ENCODE measurements around the gene LIME1. TPM values are rescaled to one million over a fixed set of nuclear protein-coding genes. Genes with fewer than 3 reads are reported as not detected.

LIME1 gene
- total RNA-seq, 4 donors from 2014 or later, result 4.7 to 17.0 (median 7.2) TPM

- TF ChIP-seq POLR2AphosphoS5 (IDR thresholded peaks at IDR 0.05) (no peak), EP300 (IDR thresholded peaks at IDR 0.05) (no peak), CTCF (IDR thresholded peaks at IDR 0.05) (no peak), POLR2A (IDR thresholded peaks at IDR 0.05) (no peak)
- H3K36me3 ChIP-seq, result peaks cover 0 to 20% of the 10 kb centered on the region in 2 donors
- H3K9me3 ChIP-seq, result no peaks in the 10 kb centered on the region
- H3K27ac ChIP-seq, result no peak overlapping the region
- H3K27me3 ChIP-seq, result no peaks in the 10 kb centered on the region
- 86 to 93% methylated on average over 3 to 5 of the region's 16 CpGs for WGBS, 2 donors (ENCODE audit: low coverage in 1 of 2)
- no peak for ATAC-seq
- H3K4me3 ChIP-seq, result no peak overlapping the region
- H3K4me1 ChIP-seq, result no peaks in the 10 kb centered on the region
Measured at GRCh38 chr20:63754008-63754407, 17.5 kb downstream of the LIME1 start.

- no peaks in the 10 kb centered on the region for H3K27me3 ChIP-seq
- peaks cover 0 to 13% of the 10 kb centered on the region in 2 donors for H3K36me3 ChIP-seq
- TF ChIP-seq POLR2AphosphoS5 (IDR thresholded peaks at IDR 0.05), result no peak
- TF ChIP-seq CTCF (IDR thresholded peaks at IDR 0.05), result no peak
- TF ChIP-seq POLR2A (IDR thresholded peaks at IDR 0.05), result no peak
- TF ChIP-seq EP300 (IDR thresholded peaks at IDR 0.05), result no peak
- no peak for ATAC-seq
- H3K9me3 ChIP-seq, result no peaks in the 10 kb centered on the region
- 83 to 88% methylated on average over 11 to 14 of the region's 18 CpGs for WGBS, 2 donors (ENCODE audit: low coverage in 1 of 2)
- no peak overlapping the region for H3K27ac ChIP-seq
- no peak overlapping the region for H3K4me3 ChIP-seq
- no peaks in the 10 kb centered on the region for H3K4me1 ChIP-seq
Measured at GRCh38 chr20:63755933-63756647, 19.6 kb downstream of the LIME1 start.

- ATAC-seq, result no peak
Measured at GRCh38 chr20:63756648-63756991, 20.2 kb downstream of the LIME1 start.

GRCh38 chr20:63758152-63758551, 21.7 kb downstream of the LIME1 start:
- no peak for ATAC-seq

More at GRCh38 chr20:63756648-63756991, 20.2 kb downstream of the LIME1 start:
- Histone ChIP-seq H3K36me3 (peaks cover 0 to 13% of the 10 kb centered on the region in 2 donors), H3K4me1 (no peaks in the 10 kb centered on the region), H3K4me3 (no peak overlapping the region), H3K9me3 (no peaks in the 10 kb centered on the region), H3K27ac (no peak overlapping the region), H3K27me3 (no peaks in the 10 kb centered on the region)
- TF ChIP-seq CTCF (IDR thresholded peaks at IDR 0.05), result no peak
- no peak for TF ChIP-seq POLR2AphosphoS5 (IDR thresholded peaks at IDR 0.05)
- TF ChIP-seq EP300 (IDR thresholded peaks at IDR 0.05), result no peak
- no peak for TF ChIP-seq POLR2A (IDR thresholded peaks at IDR 0.05)
- 69 to 75% methylated on average over 7 to 8 of the region's 8 CpGs for WGBS, 2 donors (ENCODE audit: low coverage in 1 of 2)

More at GRCh38 chr20:63758152-63758551, 21.7 kb downstream of the LIME1 start:
- H3K4me1 ChIP-seq, result no peaks in the 10 kb centered on the region
- H3K27me3 ChIP-seq, result no peaks in the 10 kb centered on the region
- WGBS, 2 donors (ENCODE audit: low coverage in 1 of 2), result 97 to 100% methylated on average over 1 to 3 of the region's 7 CpGs
- no peak for TF ChIP-seq POLR2A (IDR thresholded peaks at IDR 0.05)
- no peak for TF ChIP-seq POLR2AphosphoS5 (IDR thresholded peaks at IDR 0.05)
- TF ChIP-seq CTCF (IDR thresholded peaks at IDR 0.05), result no peak
- TF ChIP-seq EP300 (IDR thresholded peaks at IDR 0.05), result no peak
- H3K9me3 ChIP-seq, result no peaks in the 10 kb centered on the region
- no peak overlapping the region for H3K27ac ChIP-seq
- peaks cover 0 to 9% of the 10 kb centered on the region in 2 donors for H3K36me3 ChIP-seq
- no peak overlapping the region for H3K4me3 ChIP-seq

Data from gastroesophageal sphincter (tissue), 4 donors.